ENCODE data around the gene OR10D3. TPM values are rescaled to one million over a fixed set of nuclear protein-coding genes. Genes with fewer than 3 reads are reported as not detected.

Gene OR10D3
- total and polyA plus RNA-seq, 10 of the 15 experiments (the other 5 are each of a cell fraction or from before 2014, with no cell fraction given) = not detected

DNA sequence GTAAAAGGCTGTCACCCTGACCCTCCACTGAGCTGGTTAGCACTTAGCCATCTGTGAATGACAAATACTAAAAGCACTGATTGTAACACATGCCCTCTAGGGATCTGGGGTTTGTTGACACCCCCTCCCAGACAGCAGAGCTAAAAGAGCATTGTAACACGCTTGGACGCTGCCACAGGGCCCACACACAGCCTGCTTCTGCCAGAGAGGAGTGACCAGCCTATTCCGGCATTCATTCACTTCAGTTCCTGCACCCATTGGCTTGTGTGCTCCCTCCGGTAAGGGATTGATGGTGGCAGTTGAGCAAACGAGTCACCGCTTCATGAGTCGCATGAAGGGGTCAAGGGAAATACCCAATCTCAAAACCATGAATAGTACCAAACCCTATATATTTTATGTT is 15.8 kb downstream of the OR10D3 start:
- 31% methylated on average over 7 of the region's 7 CpGs for WGBS (ENCODE audit: insufficient coverage, insufficient replicate concordance, low lambda C conversion rate, missing lambda C conversion rate)
- Histone ChIP-seq H3K4me3 (no peak overlapping the region), H4K20me1 (ENCODE audit: control insufficient read depth, insufficient read depth) (no peaks in the 10 kb centered on the region), H3K9ac (ENCODE audit: control insufficient read depth, insufficient read depth, low read length) (no peak overlapping the region), H3K4me1 (ENCODE audit: control insufficient read depth, insufficient read depth, low read length) (no peaks in the 10 kb centered on the region), H3K4me2 (ENCODE audit: control insufficient read depth, insufficient read depth) (no peak overlapping the region), H3K36me3 (ENCODE audit: control insufficient read depth in 2 of 2, insufficient read depth in 2 of 2, low read length in 1 of 2) (no peaks in the 10 kb centered on the region), H3K79me2 (ENCODE audit: control insufficient read depth, insufficient read depth, low read length) (no peaks in the 10 kb centered on the region), H3K9me3 (replicated peaks; ENCODE audit: control insufficient read depth, insufficient read depth, low read length) (no peaks in the 10 kb centered on the region), H3K27ac (ENCODE audit: control insufficient read depth, insufficient read depth) (no peak overlapping the region), H3K27me3 (replicated peaks in 1 of 2; ENCODE audit: control insufficient read depth in 2 of 2, insufficient read depth in 2 of 2, low read length in 1 of 2) (no peaks in the 10 kb centered on the region), H2AFZ (ENCODE audit: control insufficient read depth, low read depth, low read length) (no peak overlapping the region)
- FAIRE-seq (no peak), DNase-seq (ENCODE audit: low read depth, low spot score) (no peak), ATAC-seq (no peak)
- SMC1A ChIA-PET (ENCODE audit: uncharacterized antibody, unreplicated experiment) = no interaction called here
- CTCF ChIA-PET = interaction anchor here (1.4 kb wide), 2 partner anchors 124 to 127 kb away, joined by 3 to 6 read pairs; no protein-coding TSS in a partner anchor
- intact Hi-C loops (cut with micrococcal nuclease; ENCODE audit: unreplicated experiment) (no loop called here), in situ Hi-C loops (cut with MboI) (loop anchor here (5.0 kb wide), 1 partner anchor 127 kb away; no protein-coding TSS in a partner anchor)
- RAD21 ChIA-PET (ENCODE audit: unreplicated experiment) = no interaction called here
- BruUV-seq (replicated peaks) = no TSS peak
- POLR2A ChIA-PET = no interaction called here
- TF ChIP-seq, protein P1, sequence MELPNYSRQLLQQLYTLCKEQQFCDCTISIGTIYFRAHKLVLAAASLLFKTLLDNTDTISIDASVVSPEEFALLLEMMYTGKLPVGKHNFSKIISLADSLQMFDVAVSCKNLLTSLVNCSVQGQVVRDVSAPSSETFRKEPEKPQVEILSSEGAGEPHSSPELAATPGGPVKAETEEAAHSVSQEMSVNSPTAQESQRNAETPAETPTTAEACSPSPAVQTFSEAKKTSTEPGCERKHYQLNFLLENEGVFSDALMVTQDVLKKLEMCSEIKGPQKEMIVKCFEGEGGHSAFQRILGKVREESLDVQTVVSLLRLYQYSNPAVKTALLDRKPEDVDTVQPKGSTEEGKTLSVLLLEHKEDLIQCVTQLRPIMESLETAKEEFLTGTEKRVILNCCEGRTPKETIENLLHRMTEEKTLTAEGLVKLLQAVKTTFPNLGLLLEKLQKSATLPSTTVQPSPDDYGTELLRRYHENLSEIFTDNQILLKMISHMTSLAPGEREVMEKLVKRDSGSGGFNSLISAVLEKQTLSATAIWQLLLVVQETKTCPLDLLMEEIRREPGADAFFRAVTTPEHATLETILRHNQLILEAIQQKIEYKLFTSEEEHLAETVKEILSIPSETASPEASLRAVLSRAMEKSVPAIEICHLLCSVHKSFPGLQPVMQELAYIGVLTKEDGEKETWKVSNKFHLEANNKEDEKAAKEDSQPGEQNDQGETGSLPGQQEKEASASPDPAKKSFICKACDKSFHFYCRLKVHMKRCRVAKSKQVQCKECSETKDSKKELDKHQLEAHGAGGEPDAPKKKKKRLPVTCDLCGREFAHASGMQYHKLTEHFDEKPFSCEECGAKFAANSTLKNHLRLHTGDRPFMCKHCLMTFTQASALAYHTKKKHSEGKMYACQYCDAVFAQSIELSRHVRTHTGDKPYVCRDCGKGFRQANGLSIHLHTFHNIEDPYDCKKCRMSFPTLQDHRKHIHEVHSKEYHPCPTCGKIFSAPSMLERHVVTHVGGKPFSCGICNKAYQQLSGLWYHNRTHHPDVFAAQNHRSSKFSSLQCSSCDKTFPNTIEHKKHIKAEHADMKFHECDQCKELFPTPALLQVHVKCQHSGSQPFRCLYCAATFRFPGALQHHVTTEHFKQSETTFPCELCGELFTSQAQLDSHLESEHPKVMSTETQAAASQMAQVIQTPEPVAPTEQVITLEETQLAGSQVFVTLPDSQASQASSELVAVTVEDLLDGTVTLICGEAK (IDR thresholded peaks at IDR 0.05; ENCODE audit: borderline replicate concordance) = no peak
- TF ChIP-seq TARDBP (IDR thresholded peaks at IDR 0.05; ENCODE audit: borderline replicate concordance) = no peak
- no peak for TF ChIP-seq ZNF622 (IDR thresholded peaks at IDR 0.05)
- TF ChIP-seq SIN3A (IDR thresholded peaks at IDR 0.05; ENCODE audit: low read depth, low read length) = no peak
- no peak for TF ChIP-seq SUPT20H (IDR thresholded peaks at IDR 0.05; ENCODE audit: borderline replicate concordance, control insufficient read depth, low read depth, low read length)
- no peak for TF ChIP-seq CHD4 (IDR thresholded peaks at IDR 0.05)
- TF ChIP-seq, protein P2, sequence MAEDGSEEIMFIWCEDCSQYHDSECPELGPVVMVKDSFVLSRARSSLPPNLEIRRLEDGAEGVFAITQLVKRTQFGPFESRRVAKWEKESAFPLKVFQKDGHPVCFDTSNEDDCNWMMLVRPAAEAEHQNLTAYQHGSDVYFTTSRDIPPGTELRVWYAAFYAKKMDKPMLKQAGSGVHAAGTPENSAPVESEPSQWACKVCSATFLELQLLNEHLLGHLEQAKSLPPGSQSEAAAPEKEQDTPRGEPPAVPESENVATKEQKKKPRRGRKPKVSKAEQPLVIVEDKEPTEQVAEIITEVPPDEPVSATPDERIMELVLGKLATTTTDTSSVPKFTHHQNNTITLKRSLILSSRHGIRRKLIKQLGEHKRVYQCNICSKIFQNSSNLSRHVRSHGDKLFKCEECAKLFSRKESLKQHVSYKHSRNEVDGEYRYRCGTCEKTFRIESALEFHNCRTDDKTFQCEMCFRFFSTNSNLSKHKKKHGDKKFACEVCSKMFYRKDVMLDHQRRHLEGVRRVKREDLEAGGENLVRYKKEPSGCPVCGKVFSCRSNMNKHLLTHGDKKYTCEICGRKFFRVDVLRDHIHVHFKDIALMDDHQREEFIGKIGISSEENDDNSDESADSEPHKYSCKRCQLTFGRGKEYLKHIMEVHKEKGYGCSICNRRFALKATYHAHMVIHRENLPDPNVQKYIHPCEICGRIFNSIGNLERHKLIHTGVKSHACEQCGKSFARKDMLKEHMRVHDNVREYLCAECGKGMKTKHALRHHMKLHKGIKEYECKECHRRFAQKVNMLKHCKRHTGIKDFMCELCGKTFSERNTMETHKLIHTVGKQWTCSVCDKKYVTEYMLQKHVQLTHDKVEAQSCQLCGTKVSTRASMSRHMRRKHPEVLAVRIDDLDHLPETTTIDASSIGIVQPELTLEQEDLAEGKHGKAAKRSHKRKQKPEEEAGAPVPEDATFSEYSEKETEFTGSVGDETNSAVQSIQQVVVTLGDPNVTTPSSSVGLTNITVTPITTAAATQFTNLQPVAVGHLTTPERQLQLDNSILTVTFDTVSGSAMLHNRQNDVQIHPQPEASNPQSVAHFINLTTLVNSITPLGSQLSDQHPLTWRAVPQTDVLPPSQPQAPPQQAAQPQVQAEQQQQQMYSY (CRISPR knock-in tag; IDR thresholded peaks at IDR 0.05) = no peak
- no peak for TF ChIP-seq JUNB (IDR thresholded peaks at IDR 0.05)
- no peak for TF ChIP-seq RBBP5 (conservative IDR thresholded peaks at IDR 0.05)
- TF ChIP-seq, protein P3, sequence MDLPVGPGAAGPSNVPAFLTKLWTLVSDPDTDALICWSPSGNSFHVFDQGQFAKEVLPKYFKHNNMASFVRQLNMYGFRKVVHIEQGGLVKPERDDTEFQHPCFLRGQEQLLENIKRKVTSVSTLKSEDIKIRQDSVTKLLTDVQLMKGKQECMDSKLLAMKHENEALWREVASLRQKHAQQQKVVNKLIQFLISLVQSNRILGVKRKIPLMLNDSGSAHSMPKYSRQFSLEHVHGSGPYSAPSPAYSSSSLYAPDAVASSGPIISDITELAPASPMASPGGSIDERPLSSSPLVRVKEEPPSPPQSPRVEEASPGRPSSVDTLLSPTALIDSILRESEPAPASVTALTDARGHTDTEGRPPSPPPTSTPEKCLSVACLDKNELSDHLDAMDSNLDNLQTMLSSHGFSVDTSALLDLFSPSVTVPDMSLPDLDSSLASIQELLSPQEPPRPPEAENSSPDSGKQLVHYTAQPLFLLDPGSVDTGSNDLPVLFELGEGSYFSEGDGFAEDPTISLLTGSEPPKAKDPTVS (IDR thresholded peaks at IDR 0.05; ENCODE audit: low read depth, low read length) = no peak
- TF ChIP-seq NR2C2 (IDR thresholded peaks at IDR 0.05; ENCODE audit: borderline replicate concordance, control insufficient read depth, insufficient read length, low read depth) = no peak
- no peak for TF ChIP-seq ZZZ3 (IDR thresholded peaks at IDR 0.05; ENCODE audit: control insufficient read depth, insufficient read length, low read depth)

Data from GM12878 (cell line).